Neural cell (in vitro differentiated cells): ENCODE results near the gene STRN. TPM values are rescaled to one million over a fixed set of nuclear protein-coding genes. Genes with fewer than 3 reads are reported as not detected.

Experiments
- H2AFZ ChIP-seq: fragments of 200-600, 300-800 bp; sonication (generic), shearing (Covaris generic); 2 replicates; pipeline ENCODE4 v1.6.0; 2014; ENCODE audit warnings: low read depth, mild to moderate bottlenecking, antibody characterized with exemption, low read length, moderate library complexity
- H3F3A ChIP-seq: fragments of 200-600 bp; shearing (Covaris generic); 2 replicates; pipeline ENCODE4 v1.6.1; 2016; ENCODE audit warnings: mild to moderate bottlenecking, moderate library complexity, mixed read lengths, antibody characterized with exemption, low read length; ENCODE audit not compliant: insufficient read depth, poor library complexity, severe bottlenecking
- H3K27ac ChIP-seq: fragments of 200-600, 300-800 bp; sonication (generic), shearing (Covaris generic); 2 replicates; pipeline ENCODE4 v1.5.1; 2014; ENCODE audit warnings: mild to moderate bottlenecking, low read length, moderate library complexity
- H3K27me3 ChIP-seq: fragments of 300-800, 200-600 bp; sonication (generic), shearing (Covaris generic); 2 replicates; pipeline ENCODE4 v1.6.0; 2014; ENCODE audit warnings: mild to moderate bottlenecking, low read depth, low read length, moderate library complexity; ENCODE audit not compliant: insufficient read depth
- H3K36me3 ChIP-seq: fragments of 300-800, 200-600 bp; sonication (generic), shearing (Covaris generic); 2 replicates; pipeline ENCODE4 v1.5.1; 2014; ENCODE audit warnings: mild to moderate bottlenecking, antibody characterized with exemption, low read length, moderate library complexity; ENCODE audit not compliant: insufficient read depth
- H3K4me2 ChIP-seq: fragments of 300-800, 200-600 bp; sonication (generic), shearing (Covaris generic); 2 replicates; pipeline ENCODE4 v1.6.0; 2014; ENCODE audit warnings: mild to moderate bottlenecking, low read length
- H3K4me3 ChIP-seq: fragments of 300-800, 200-600 bp; sonication (generic), shearing (Covaris generic); 2 replicates; pipeline ENCODE4 v1.5.1; 2014; ENCODE audit warnings: mild to moderate bottlenecking, low read length, moderate library complexity
- H3K79me2 ChIP-seq: fragments of 200-600 bp; shearing (Covaris generic); replicated peaks from 2 replicates; pipeline ENCODE4 v1.6.0; 2014; ENCODE audit warnings: mild to moderate bottlenecking, low read length, moderate library complexity; ENCODE audit not compliant: insufficient read depth
- H3K9ac ChIP-seq: fragments of 300-800, 200-600 bp; sonication (generic), shearing (Covaris generic); 2 replicates; pipeline ENCODE4 v1.6.1; 2016; ENCODE audit warnings: mild to moderate bottlenecking, low read length, mixed read lengths
- H3K9me2 ChIP-seq: fragments of 200-600 bp; shearing (Covaris generic); 2 replicates; pipeline ENCODE4 v1.6.1; 2016; ENCODE audit warnings: mild to moderate bottlenecking, low read length, mixed read lengths; ENCODE audit not compliant: insufficient read depth
- H3K9me3 ChIP-seq: fragments of 200-600, 300-800 bp; sonication (generic), shearing (Covaris generic); 2 replicates; pipeline ENCODE4 v1.6.1; 2016; ENCODE audit warnings: mild to moderate bottlenecking, mixed run types, low read length, moderate library complexity, mixed read lengths
- H4K20me1 ChIP-seq: fragments of 200-600 bp; shearing (Covaris generic); 2 replicates; pipeline ENCODE4 v1.6.1; 2016; ENCODE audit warnings: mild to moderate bottlenecking, mixed run types; ENCODE audit not compliant: insufficient read depth
- EP300 ChIP-seq: fragments of 450-650 bp; conservative IDR thresholded peaks from 2 replicates; pipeline ENCODE4 v1.6.1; 2014; ENCODE audit warnings: antibody characterized with exemption, mild to moderate bottlenecking, moderate library complexity; ENCODE audit not compliant: poor library complexity, severe bottlenecking
- EZH2 ChIP-seq: fragments of 200-600, 300-800 bp; shearing (Covaris generic), sonication (generic); IDR thresholded peaks from 2 replicates; pipeline ENCODE4 v1.6.1; 2014; ENCODE audit warnings: antibody characterized with exemption, low read length, borderline replicate concordance, mild to moderate bottlenecking; ENCODE audit not compliant: insufficient read depth, poor library complexity, severe bottlenecking
- MXI1 ChIP-seq: fragments of 450-650 bp; conservative IDR thresholded peaks from 2 replicates; pipeline ENCODE4 v1.6.1; 2014; ENCODE audit warnings: antibody characterized with exemption, mild to moderate bottlenecking; ENCODE audit not compliant: poor library complexity, severe bottlenecking
- POLR2AphosphoS5 ChIP-seq: IDR thresholded peaks from 2 replicates; pipeline ENCODE4 v1.6.1; 2012
- RAD21 ChIP-seq: fragments of 450-650 bp; conservative IDR thresholded peaks from 2 replicates; pipeline ENCODE4 v1.6.1; 2014; ENCODE audit warnings: antibody characterized with exemption, mild to moderate bottlenecking, moderate library complexity
- SMC3 ChIP-seq: fragments of 450-650 bp; conservative IDR thresholded peaks from 2 replicates; pipeline ENCODE4 v1.6.1; 2014; ENCODE audit warnings: antibody characterized with exemption, mild to moderate bottlenecking, moderate library complexity; ENCODE audit not compliant: poor library complexity
- TAF1 ChIP-seq: IDR thresholded peaks from 2 replicates; pipeline ENCODE4 v1.6.1; 2012; ENCODE audit warnings: low read depth
- polyA plus RNA-seq: library from polyadenylated mRNA; depleted of rRNA; stranded (reverse); fragments of >200 nt; gene quantifications from 2 replicates; pipeline ENCODE4 v1.2.3, GENCODE V29; 2014
- TF ChIP-seq, protein P1 (sequence below): fragments of 450-650 bp; IDR thresholded peaks from 2 replicates; pipeline ENCODE4 v1.5.1; 2014; ENCODE audit warnings: antibody characterized with exemption, mild to moderate bottlenecking, moderate library complexity; ENCODE audit not compliant: poor library complexity, severe bottlenecking
- TF ChIP-seq, protein P2 (sequence below): IDR thresholded peaks from 2 replicates; pipeline ENCODE4 v1.6.1; 2012; ENCODE audit warnings: borderline replicate concordance

STRN gene
- polyA plus RNA-seq, 1 donor from 2014 or later = 9.9 TPM

DNA sequence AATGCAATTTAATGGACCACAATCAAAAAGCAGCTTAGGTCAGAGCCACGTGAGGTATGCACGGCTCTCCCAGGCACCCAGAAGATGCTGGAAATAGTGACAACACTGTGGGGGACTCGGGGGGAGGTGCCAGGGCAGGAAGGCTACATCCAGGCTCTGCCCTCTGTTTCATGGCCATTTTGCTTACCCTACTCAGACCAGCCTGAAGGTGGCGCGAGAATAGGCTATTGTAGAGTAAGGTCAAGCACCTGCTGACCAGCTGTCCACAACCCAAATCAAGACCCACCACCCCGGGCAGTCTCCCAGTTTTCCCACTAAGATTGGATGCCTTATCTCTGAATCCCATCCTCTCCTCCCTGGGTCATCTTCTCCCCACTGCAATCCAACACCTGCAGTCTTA lies 154.1 kb downstream of the STRN start:
- no peaks in the 10 kb centered on the region for H3K9me2 ChIP-seq
- H3K4me3 ChIP-seq = no peak overlapping the region
- TF ChIP-seq MXI1 (no peak), EZH2 (no peak), EP300 (no peak), RAD21 (no peak), POLR2AphosphoS5 (no peak)
- TF ChIP-seq, protein P1, sequence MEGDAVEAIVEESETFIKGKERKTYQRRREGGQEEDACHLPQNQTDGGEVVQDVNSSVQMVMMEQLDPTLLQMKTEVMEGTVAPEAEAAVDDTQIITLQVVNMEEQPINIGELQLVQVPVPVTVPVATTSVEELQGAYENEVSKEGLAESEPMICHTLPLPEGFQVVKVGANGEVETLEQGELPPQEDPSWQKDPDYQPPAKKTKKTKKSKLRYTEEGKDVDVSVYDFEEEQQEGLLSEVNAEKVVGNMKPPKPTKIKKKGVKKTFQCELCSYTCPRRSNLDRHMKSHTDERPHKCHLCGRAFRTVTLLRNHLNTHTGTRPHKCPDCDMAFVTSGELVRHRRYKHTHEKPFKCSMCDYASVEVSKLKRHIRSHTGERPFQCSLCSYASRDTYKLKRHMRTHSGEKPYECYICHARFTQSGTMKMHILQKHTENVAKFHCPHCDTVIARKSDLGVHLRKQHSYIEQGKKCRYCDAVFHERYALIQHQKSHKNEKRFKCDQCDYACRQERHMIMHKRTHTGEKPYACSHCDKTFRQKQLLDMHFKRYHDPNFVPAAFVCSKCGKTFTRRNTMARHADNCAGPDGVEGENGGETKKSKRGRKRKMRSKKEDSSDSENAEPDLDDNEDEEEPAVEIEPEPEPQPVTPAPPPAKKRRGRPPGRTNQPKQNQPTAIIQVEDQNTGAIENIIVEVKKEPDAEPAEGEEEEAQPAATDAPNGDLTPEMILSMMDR = no peak
- TF ChIP-seq, protein P2, sequence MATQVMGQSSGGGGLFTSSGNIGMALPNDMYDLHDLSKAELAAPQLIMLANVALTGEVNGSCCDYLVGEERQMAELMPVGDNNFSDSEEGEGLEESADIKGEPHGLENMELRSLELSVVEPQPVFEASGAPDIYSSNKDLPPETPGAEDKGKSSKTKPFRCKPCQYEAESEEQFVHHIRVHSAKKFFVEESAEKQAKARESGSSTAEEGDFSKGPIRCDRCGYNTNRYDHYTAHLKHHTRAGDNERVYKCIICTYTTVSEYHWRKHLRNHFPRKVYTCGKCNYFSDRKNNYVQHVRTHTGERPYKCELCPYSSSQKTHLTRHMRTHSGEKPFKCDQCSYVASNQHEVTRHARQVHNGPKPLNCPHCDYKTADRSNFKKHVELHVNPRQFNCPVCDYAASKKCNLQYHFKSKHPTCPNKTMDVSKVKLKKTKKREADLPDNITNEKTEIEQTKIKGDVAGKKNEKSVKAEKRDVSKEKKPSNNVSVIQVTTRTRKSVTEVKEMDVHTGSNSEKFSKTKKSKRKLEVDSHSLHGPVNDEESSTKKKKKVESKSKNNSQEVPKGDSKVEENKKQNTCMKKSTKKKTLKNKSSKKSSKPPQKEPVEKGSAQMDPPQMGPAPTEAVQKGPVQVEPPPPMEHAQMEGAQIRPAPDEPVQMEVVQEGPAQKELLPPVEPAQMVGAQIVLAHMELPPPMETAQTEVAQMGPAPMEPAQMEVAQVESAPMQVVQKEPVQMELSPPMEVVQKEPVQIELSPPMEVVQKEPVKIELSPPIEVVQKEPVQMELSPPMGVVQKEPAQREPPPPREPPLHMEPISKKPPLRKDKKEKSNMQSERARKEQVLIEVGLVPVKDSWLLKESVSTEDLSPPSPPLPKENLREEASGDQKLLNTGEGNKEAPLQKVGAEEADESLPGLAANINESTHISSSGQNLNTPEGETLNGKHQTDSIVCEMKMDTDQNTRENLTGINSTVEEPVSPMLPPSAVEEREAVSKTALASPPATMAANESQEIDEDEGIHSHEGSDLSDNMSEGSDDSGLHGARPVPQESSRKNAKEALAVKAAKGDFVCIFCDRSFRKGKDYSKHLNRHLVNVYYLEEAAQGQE = no peak
- H3K36me3 ChIP-seq = no peaks in the 10 kb centered on the region
- no peak overlapping the region for H3K27ac ChIP-seq
- H3K9me3 ChIP-seq = no peaks in the 10 kb centered on the region
- H4K20me1 ChIP-seq = no peaks in the 10 kb centered on the region
- H3K9ac ChIP-seq = no peak overlapping the region
- H3K27me3 ChIP-seq = no peaks in the 10 kb centered on the region
- no peak overlapping the region for H3K4me2 ChIP-seq
- H3K79me2 ChIP-seq = no peaks in the 10 kb centered on the region
- no peak overlapping the region for H2AFZ ChIP-seq
- H3F3A ChIP-seq = no peaks in the 10 kb centered on the region

DNA sequence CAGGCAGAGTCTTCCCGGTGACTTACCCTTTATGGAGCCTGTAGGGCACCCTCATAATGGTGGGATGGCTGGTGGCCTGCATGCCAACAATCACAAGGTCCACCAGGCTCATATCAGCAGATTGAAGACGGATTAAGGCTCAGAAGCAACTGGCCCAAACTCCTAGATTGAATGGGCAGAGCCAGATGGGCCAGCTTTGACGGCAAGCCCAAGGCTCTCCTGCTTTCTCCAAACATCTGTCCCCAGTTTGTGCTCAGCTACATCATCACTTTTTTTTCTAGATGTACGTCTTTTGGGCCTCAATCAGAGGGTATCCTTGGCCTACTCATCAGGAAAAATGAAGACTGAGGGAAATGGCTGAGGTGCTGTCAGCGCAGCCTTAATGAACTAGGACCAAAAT lies 155.3 kb downstream of the STRN start:
- H3K9me3 ChIP-seq = no peaks in the 10 kb centered on the region
- no peak overlapping the region for H3K27ac ChIP-seq
- no peak overlapping the region for H2AFZ ChIP-seq
- no peak overlapping the region for H3K9ac ChIP-seq
- no peak overlapping the region for H3K4me3 ChIP-seq
- H4K20me1 ChIP-seq = no peaks in the 10 kb centered on the region
- no peaks in the 10 kb centered on the region for H3K9me2 ChIP-seq
- H3K79me2 ChIP-seq = no peaks in the 10 kb centered on the region
- no peaks in the 10 kb centered on the region for H3K36me3 ChIP-seq
- TF ChIP-seq, protein P2 = no peak
- TF ChIP-seq MXI1 = no peak
- no peak for TF ChIP-seq TAF1
- no peak for TF ChIP-seq EP300
- TF ChIP-seq, protein P1 = no peak
- no peak for TF ChIP-seq EZH2
- TF ChIP-seq RAD21 = no peak
- no peak for TF ChIP-seq POLR2AphosphoS5
- no peak for TF ChIP-seq SMC3
- H3K4me2 ChIP-seq = no peak overlapping the region
- no peaks in the 10 kb centered on the region for H3F3A ChIP-seq
- H3K27me3 ChIP-seq = no peaks in the 10 kb centered on the region
